AG09309 (cell line): ENCODE data around the gene ERICH3.
A peak's percentile ranks its signal among the peaks of the same experiment; 100 is the strongest.

Experiments
- DNase-seq: peaks from one replicate; pipeline ENCODE4 v3.0.0-alpha.2; 2010; ENCODE audit warnings: low read depth
- H3K4me3 ChIP-seq: 2 replicates; pipeline ENCODE4 v1.5.1; 2011; ENCODE audit warnings: mild to moderate bottlenecking, low read depth, low read length, moderate library complexity; ENCODE audit not compliant: control insufficient read depth
- CTCF ChIP-seq: IDR thresholded peaks from 2 replicates; pipeline ENCODE4 v1.5.1; 2011; ENCODE audit warnings: mild to moderate bottlenecking, low read depth, low read length, inconsistent platforms; ENCODE audit not compliant: insufficient read depth, control insufficient read depth; ENCODE audit errors: missing control alignments

The ERICH3 gene

GRCh38 chr1:74534241-74534640 lies 139.4 kb downstream of the ERICH3 start:
- peak; percentile 17 for DNase-seq
- no peak for TF ChIP-seq CTCF
- no peak overlapping the region for H3K4me3 ChIP-seq

- no peak overlapping the region for H3K4me3 ChIP-seq
- no peak for TF ChIP-seq CTCF
- no peak for DNase-seq
Observed at GRCh38 chr1:74531796-74532195, 141.8 kb downstream of the ERICH3 start.

GRCh38 chr1:74530892-74531291 lies 142.7 kb downstream of the ERICH3 start:
- no peak overlapping the region for H3K4me3 ChIP-seq
- TF ChIP-seq CTCF: no peak
- no peak for DNase-seq

GRCh38 chr1:74528123-74528522 lies 145.5 kb downstream of the ERICH3 start:
- TF ChIP-seq CTCF: no peak
- no peak overlapping the region for H3K4me3 ChIP-seq
- DNase-seq: no peak

GRCh38 chr1:74526708-74527107 lies 146.9 kb downstream of the ERICH3 start:
- no peak for DNase-seq
- TF ChIP-seq CTCF: no peak
- H3K4me3 ChIP-seq: no peak overlapping the region

GRCh38 chr1:74523873-74524480 lies 149.6 kb downstream of the ERICH3 start:
- H3K4me3 ChIP-seq: no peak overlapping the region
- no peak for DNase-seq
- no peak for TF ChIP-seq CTCF

GRCh38 chr1:74522148-74522547 lies 151.4 kb downstream of the ERICH3 start:
- no peak overlapping the region for H3K4me3 ChIP-seq
- no peak for TF ChIP-seq CTCF
- DNase-seq: no peak
